Measurements from ENCODE around the gene HGS.
A peak's percentile ranks its signal among the peaks of the same experiment; 100 is the strongest.

HGS gene

DNA sequence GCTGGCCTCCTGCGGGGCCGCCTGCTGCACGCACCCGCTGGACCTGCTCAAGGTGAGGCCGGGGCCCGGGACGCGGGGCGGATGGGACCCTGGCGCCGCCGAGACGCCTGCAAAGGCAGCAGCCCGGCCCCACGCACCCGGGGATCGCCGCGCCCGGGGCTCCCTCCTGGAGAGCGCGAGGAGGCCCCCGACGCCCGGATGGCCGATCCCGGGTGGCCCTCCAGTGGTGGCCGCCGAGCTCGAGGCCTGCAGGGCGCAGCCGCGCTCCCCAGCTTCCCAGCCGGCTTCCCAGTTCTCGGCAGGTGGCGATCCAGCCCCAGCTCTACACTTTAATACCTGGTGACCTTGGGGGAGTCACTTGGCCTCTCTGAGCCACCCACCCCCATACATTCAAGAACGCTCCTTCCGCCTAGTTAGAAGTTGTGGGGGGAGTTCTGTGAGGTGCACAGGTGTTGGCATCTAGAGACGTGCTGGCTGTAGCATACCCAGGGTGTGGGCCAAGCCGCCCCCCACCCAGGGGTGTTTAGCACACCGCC lies 28.7 kb downstream of the HGS start:
- DNase-seq (ENCODE audit: low read depth), result no peak

DNA sequence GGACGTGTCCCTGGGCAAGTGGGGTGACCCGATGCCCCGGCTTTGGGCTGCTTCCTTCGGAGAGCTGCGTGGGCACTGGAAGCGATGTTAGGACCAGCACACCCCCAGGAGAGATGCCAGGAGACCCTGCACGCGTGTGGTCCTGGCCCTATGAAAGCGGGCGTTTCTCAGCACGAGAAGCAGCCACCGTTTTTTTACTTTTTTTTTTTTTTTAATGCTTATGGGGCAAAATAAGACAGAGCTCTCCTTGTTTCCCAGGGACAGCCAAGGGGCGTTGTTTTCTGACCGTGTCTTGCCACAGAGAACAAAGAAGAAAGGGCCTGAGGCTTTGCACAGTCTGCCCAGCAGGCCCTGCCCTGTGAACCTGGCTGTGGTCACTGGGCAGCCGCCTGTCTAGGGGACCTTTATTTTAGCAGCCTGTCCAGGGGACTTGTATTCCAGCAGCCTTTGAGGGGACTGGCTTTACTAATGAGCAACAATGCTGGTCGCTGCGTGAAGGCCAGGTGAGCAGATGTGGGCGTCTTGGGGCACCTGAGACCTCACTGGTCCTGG lies 29.3 kb downstream of the HGS start:
- TF ChIP-seq, protein P1, sequence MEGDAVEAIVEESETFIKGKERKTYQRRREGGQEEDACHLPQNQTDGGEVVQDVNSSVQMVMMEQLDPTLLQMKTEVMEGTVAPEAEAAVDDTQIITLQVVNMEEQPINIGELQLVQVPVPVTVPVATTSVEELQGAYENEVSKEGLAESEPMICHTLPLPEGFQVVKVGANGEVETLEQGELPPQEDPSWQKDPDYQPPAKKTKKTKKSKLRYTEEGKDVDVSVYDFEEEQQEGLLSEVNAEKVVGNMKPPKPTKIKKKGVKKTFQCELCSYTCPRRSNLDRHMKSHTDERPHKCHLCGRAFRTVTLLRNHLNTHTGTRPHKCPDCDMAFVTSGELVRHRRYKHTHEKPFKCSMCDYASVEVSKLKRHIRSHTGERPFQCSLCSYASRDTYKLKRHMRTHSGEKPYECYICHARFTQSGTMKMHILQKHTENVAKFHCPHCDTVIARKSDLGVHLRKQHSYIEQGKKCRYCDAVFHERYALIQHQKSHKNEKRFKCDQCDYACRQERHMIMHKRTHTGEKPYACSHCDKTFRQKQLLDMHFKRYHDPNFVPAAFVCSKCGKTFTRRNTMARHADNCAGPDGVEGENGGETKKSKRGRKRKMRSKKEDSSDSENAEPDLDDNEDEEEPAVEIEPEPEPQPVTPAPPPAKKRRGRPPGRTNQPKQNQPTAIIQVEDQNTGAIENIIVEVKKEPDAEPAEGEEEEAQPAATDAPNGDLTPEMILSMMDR (IDR thresholded peaks at IDR 0.05; ENCODE audit: low read depth, low read length, missing control alignments), result no peak
- DNase-seq (ENCODE audit: low read depth), result no peak
- H3K4me3 ChIP-seq (ENCODE audit: low read depth, low read length), result peak overlapping the region; percentile 80

More for the DNA sequence above, 28.7 kb downstream of the HGS start:
- peak overlapping the region; percentile 80 for H3K4me3 ChIP-seq (ENCODE audit: low read depth, low read length)
- TF ChIP-seq, protein P1 (IDR thresholded peaks at IDR 0.05; ENCODE audit: low read depth, low read length, missing control alignments), result no peak

DNA sequence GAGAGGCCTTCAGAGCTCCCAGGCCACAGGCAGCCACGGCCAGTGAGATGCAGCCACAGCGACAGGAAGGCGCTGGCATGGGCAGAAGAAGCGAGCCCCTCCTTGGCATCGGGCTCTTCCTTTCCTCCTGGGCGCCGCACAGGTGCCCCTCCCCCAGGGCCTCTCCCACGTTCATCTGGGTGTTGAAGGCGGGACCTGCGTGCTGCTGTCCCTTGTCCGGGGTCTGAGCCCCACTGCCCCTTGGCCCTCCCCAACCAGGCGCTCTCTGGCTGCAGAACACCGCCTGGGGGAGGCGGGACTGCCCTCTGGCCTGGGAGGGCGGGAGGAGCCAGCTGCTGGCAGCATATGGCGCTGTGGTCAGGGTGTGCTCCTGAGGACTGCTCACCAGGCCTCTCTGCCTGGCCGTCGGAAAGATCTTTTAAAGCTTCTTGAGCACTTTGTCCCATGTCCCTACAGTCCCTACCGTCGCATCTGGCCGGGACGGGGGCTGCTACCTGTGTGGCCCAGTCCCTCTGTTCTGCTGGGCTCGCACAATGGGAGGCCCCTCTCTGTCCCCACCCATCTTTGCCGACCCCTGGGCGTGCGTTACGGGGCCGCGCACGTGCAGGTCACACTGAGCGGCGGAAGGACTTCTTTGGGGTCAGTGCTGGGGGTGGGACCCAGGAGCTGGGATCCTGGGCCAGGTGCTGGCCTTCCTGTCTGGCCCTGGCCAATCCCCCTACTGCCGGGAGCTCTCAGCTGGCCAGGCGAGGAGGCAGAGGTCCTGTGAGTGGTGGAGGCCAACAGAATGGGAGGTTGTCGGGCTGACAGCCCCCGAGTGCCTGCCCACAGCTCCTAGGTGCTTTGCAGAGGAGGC lies 30.0 kb downstream of the HGS start:
- H3K4me3 ChIP-seq (ENCODE audit: low read depth, low read length), result peak overlapping the region; percentile 80; the same call in 1 of the 2 replicates
- TF ChIP-seq, protein P1 (IDR thresholded peaks at IDR 0.05; ENCODE audit: low read depth, low read length, missing control alignments), result no peak
- no peak for DNase-seq (ENCODE audit: low read depth)

DNA sequence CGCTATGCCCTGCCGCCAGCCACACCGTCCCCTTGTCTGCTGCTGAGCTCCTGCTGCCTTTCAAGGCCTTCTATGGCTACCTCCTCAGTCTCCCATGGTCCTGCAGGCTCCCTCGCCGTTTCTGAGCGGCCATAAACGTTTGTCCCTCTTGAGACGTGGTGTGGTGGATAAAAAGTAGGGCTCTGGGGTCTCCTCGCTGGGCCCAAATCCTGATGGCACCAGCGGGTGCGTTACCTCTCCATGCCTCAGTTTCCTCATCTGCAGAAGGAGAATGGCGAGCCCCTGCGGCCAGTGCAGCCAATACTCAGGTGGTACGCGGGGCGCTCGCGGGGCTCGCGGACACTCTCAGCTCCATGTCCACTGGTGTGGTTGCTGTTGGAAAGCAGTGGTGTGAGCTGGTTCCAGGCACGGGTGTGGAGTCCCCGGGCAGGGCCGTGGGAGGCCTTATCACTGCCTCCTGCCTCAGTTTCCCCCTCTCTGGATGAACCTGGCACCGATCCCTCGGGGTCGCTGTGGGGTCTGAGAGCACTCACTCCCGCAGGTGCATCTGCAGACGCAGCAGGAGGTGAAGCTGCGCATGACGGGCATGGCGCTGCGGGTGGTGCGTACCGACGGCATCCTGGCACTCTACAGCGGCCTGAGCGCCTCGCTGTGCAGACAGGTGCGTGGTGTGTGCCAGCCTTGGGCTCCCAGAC lies 30.7 kb downstream of the HGS start:
- no peak overlapping the region for H3K4me3 ChIP-seq (ENCODE audit: low read depth, low read length)
- DNase-seq (ENCODE audit: low read depth), result no peak
- TF ChIP-seq, protein P1 (IDR thresholded peaks at IDR 0.05; ENCODE audit: low read depth, low read length, missing control alignments), result no peak

DNA sequence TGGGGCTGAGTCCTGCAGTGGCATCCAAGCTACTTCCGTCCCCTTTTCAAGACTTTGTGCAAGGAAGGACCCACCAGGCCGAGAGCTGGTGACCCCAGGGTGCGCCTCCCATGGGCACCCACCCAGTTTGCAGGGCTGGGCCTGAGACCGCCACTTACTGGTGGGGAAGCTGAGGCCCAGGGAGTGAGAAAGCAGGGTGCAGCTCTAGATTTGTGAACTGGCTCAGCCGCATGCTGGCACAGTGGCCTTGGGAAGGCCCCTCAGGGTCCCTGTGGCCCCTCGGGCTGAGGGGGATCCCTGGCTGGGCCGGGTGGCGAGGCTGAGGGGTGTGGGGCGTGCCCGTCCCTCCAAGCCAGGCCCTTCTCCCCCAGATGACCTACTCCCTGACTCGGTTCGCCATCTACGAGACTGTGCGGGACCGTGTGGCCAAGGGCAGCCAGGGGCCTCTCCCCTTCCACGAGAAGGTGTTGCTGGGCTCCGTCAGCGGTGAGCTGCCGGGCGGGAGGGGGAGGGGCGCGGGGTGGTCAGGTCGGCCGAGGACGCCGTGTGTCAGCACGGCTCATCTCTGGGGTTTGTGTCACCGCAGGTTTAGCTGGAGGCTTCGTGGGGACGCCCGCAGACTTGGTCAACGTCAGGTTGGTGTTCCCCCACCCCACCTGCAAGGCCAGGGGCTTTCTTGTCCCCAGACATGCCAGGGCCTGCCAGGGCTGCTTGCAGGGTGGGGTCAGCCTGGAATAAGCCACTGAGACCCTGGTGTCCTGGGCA lies 31.5 kb downstream of the HGS start:
- TF ChIP-seq, protein P1 (IDR thresholded peaks at IDR 0.05; ENCODE audit: low read depth, low read length, missing control alignments), result no peak
- no peak overlapping the region for H3K4me3 ChIP-seq (ENCODE audit: low read depth, low read length)
- no peak for DNase-seq (ENCODE audit: low read depth)

DNA sequence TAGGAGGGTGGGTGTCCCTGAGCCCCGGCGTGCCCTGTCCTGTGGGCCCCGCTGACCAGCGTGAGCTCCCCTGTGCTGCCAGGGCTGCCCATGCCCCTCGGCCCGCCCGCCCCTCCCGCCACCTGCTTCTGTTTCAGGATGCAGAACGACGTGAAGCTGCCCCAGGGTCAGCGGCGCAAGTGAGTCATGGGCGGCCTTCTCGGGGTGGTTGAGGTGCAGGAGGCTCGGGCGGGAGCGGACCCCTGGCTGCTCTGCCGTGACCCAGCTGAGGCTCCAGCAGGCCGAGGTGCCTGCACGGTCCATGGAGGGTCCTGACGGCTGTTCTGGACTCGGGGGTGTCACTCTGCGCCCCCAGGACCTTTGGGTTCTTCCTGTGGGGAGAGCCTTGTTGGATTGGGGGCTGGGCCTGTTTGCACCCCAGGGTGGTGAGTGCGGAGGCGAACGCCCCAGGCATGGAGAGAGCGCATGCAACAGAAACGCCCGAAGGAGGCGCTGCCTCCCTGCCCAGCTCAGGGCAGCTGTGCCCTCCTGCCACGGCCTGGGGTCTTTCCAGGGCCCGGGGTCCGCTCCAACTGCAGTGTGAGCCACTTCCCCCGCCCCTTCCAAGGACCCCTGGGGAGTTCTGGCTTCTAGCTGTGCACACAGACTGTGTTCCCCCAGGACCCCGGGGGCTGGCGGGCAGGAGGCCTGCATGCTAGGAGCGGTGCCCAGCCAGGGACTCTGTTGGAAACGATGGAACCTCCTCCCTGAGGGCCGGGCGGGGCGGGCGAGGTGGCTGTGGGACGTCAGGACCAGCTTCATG lies 32.3 kb downstream of the HGS start:
- no peak overlapping the region for H3K4me3 ChIP-seq (ENCODE audit: low read depth, low read length)
- DNase-seq (ENCODE audit: low read depth), result no peak
- TF ChIP-seq, protein P1 (IDR thresholded peaks at IDR 0.05; ENCODE audit: low read depth, low read length, missing control alignments), result no peak

Data from GM12864 (cell line).